ENCODE data around the gene PLCH1.

DNA sequence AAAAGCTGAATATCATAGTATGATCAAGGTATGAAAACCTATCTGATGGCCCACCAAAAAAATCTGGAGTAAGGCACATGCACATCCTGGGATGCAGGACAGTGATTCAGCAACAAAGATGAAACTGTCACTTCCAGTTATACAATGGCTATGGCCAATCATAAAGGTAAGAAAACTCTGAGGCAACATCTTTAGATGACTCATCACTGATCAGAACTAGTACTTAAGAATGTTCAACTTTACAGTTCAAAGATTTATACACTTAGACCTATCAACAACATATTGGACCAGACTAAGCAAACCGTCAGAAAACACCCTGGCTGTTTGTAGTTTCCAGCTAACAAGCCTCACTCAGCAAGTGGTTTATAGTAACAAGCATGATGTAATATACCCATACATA, 21.3 kb upstream of the PLCH1 start:
- TF ChIP-seq, protein P1, sequence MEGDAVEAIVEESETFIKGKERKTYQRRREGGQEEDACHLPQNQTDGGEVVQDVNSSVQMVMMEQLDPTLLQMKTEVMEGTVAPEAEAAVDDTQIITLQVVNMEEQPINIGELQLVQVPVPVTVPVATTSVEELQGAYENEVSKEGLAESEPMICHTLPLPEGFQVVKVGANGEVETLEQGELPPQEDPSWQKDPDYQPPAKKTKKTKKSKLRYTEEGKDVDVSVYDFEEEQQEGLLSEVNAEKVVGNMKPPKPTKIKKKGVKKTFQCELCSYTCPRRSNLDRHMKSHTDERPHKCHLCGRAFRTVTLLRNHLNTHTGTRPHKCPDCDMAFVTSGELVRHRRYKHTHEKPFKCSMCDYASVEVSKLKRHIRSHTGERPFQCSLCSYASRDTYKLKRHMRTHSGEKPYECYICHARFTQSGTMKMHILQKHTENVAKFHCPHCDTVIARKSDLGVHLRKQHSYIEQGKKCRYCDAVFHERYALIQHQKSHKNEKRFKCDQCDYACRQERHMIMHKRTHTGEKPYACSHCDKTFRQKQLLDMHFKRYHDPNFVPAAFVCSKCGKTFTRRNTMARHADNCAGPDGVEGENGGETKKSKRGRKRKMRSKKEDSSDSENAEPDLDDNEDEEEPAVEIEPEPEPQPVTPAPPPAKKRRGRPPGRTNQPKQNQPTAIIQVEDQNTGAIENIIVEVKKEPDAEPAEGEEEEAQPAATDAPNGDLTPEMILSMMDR (IDR thresholded peaks at IDR 0.05; ENCODE audit: insufficient read depth, low read length), result no peak
- no peak for TF ChIP-seq SPI1 (IDR thresholded peaks at IDR 0.05; ENCODE audit: borderline replicate concordance, low read depth)

All from HL-60 (cell line).